ENCODE measurements around the gene F7. TPM values are rescaled to one million over a fixed set of nuclear protein-coding genes. Genes with fewer than 3 reads are reported as not detected.

The F7 gene
- total and polyA plus RNA-seq, 2 donors (not counting 3 experiments of a cell fraction or from before 2014, with no cell fraction given): not detected

DNA sequence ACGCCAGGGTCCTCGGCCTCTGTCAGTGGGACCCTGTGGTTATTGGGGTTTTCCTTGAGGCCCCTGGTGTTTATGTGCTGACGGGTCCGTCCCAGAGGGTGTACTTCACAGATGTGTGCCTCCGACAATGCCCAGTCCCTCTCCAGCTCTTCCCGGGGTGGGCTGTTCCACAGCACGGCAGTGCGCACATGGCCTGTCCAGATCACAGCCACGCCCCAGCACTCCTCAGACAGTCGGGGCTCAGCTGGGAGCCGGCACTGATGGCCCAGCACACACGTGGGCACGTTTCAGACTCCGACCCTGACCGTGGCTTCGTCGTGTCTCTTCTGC, 16.9 kb upstream of the F7 start:
- dilution Hi-C loops (cut with MboI; ENCODE audit: extremely low pct_ligation_motif_present, low sequenced_read_pairs) (no loop called here), intact Hi-C loops (cut with micrococcal nuclease) (no loop called here)
- Histone ChIP-seq H3K27me3 (ENCODE audit: control insufficient read depth in 2 of 2, insufficient read depth in 2 of 2, low read length in 2 of 2) (no peaks in the 10 kb centered on the region), H3K4me2 (ENCODE audit: insufficient read depth, low read length) (no peak overlapping the region), H2AFZ (ENCODE audit: low read depth, low read length) (no peak overlapping the region), H4K20me1 (replicated peaks; ENCODE audit: control insufficient read depth, extremely low read depth, insufficient read depth, low read length) (no peaks in the 10 kb centered on the region), H3K4me1 (ENCODE audit: control insufficient read depth, extremely low read depth, insufficient read depth, low read length) (no peaks in the 10 kb centered on the region), H3K9me1 (replicated peaks; ENCODE audit: control insufficient read depth, extremely low read depth, insufficient read depth, low read length) (no peaks in the 10 kb centered on the region), H3K9ac (replicated peaks; ENCODE audit: extremely low read depth, insufficient read depth, low read length) (no peak overlapping the region), H3K4me3 (replicated peaks in 1 of 3; ENCODE audit: insufficient read depth in 1 of 3, low read depth in 1 of 3, low read length in 3 of 3) (no peak overlapping the region), H3K79me2 (ENCODE audit: control insufficient read depth, insufficient read depth, low read length) (no peaks in the 10 kb centered on the region), H3K27ac (ENCODE audit: insufficient read depth, low read depth, low read length) (no peak overlapping the region), H3K9me3 (replicated peaks; ENCODE audit: control insufficient read depth, insufficient read depth, low read length) (no peaks in the 10 kb centered on the region), H3K36me3 (ENCODE audit: control insufficient read depth in 2 of 2, extremely low read depth in 1 of 2, insufficient read depth in 2 of 2, low read length in 2 of 2) (no peaks in the 10 kb centered on the region)
- ChIA-PET POLR2A (no interaction called here), CTCF (interaction anchor here (1.4 kb wide), 1 partner anchor 11 kb away, joined by 3 read pairs; no protein-coding TSS in a partner anchor)
- FAIRE-seq (no peak), DNase-seq (ENCODE audit: low read depth, low spot score) (no peak)
- no peak for TF ChIP-seq MYC (IDR thresholded peaks at IDR 0.05; ENCODE audit: low read depth, low read length)
- TF ChIP-seq, protein P1, sequence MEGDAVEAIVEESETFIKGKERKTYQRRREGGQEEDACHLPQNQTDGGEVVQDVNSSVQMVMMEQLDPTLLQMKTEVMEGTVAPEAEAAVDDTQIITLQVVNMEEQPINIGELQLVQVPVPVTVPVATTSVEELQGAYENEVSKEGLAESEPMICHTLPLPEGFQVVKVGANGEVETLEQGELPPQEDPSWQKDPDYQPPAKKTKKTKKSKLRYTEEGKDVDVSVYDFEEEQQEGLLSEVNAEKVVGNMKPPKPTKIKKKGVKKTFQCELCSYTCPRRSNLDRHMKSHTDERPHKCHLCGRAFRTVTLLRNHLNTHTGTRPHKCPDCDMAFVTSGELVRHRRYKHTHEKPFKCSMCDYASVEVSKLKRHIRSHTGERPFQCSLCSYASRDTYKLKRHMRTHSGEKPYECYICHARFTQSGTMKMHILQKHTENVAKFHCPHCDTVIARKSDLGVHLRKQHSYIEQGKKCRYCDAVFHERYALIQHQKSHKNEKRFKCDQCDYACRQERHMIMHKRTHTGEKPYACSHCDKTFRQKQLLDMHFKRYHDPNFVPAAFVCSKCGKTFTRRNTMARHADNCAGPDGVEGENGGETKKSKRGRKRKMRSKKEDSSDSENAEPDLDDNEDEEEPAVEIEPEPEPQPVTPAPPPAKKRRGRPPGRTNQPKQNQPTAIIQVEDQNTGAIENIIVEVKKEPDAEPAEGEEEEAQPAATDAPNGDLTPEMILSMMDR (IDR thresholded peaks at IDR 0.05; ENCODE audit: extremely low read depth in 1 of 2, insufficient read depth in 1 of 2, low read depth in 1 of 2, low read length in 2 of 2): no peak
- no peak for TF ChIP-seq EZH2 (IDR thresholded peaks at IDR 0.05; ENCODE audit: borderline replicate concordance, low read depth, low read length, severe bottlenecking)
- TF ChIP-seq POLR2AphosphoS5 (IDR thresholded peaks at IDR 0.05; ENCODE audit: insufficient read depth, low read depth, low read length): no peak
- TF ChIP-seq GATA2 (IDR thresholded peaks at IDR 0.05; ENCODE audit: insufficient read depth, insufficient read length, low read depth, low read length): no peak
- TF ChIP-seq POLR2A (IDR thresholded peaks at IDR 0.05; ENCODE audit: low read depth, low read length): no peak
- TF ChIP-seq, protein P2, sequence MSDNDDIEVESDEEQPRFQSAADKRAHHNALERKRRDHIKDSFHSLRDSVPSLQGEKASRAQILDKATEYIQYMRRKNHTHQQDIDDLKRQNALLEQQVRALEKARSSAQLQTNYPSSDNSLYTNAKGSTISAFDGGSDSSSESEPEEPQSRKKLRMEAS (IDR thresholded peaks at IDR 0.05; ENCODE audit: insufficient read depth, insufficient read length): no peak
- no peak for TF ChIP-seq JUN (IDR thresholded peaks at IDR 0.05; ENCODE audit: borderline replicate concordance, insufficient read depth, insufficient read length, low read depth)
- no peak for TF ChIP-seq FOS (IDR thresholded peaks at IDR 0.05; ENCODE audit: borderline replicate concordance, insufficient read depth, low read length)
- no TSS peak for BruUV-seq (replicated peaks)
